ENCODE measurements around the gene B9D1.

The B9D1 gene

GRCh38 chr17:19375732-19376131 lies 13.2 kb upstream of the B9D1 start:
- DNase-seq: no peak

DNA sequence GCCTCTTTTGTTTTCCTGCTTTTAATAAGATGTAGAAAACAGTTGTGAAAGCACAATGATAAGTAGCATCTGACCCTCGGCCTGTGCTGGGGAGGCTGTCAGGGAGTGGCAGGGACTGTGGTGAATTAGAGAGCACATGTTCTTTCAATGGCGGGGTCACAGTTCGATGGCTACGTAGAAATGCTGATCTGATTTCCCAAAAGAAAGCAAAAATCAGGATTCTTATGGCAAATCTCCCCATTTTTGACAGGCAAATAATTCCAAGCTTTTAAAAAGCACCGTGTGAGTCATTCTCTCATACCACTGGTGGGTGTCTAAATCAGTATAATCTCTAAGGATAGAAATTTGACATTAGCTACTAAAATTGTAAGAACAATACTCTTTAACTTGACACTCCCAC lies 11.6 kb upstream of the B9D1 start:
- no peak for DNase-seq

DNA sequence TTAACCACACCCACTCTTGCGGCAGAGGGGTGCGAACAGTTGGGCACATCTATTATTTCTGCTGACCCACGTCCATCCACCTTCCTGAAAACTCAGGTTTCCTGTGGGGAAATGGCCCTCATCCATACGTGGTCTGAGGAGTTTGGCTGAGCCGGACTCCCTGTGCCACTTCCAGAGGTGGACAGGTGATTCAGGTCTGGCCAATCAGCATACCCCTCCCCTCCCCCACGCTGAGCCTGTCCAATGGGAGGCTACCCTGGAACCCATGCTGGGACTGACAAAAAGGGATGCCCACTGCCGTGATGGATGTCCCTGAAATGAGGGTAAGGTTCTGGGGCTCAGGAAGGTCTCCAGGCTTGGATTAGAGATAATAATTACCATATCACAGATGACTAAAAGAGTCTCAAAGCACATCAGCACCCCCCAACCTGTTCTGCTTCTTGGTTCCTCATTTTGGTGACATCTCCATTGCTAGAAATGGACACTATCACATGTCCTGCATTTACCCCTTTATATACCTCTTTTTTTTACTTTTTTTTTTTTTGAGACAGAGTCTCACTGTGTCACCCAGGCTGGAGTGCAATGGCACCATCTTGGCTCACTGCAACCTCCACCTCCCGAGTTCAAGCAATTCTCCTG lies 10.5 kb upstream of the B9D1 start:
- no peak for DNase-seq

DNA sequence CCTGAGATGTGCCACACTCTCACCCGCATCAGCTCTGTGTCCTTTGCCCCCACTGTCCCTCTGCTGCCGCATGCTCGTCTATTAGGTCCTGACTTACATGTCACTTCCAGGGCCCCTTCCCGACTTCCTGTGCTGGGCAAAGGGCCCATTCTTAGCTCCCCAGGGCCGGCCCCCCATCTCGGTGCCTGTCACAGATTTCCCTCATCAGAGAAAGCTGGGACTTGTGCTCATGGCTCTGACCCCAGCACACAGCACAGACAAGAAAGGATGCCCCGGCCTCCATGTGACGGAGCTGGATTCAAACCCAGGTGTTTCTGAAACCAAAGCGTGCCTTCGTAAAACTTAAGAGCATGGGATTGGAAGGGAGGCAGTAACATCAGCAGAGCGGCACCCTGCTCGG lies 9.9 kb upstream of the B9D1 start:
- DNase-seq: no peak

- no peak for DNase-seq
Measured at GRCh38 chr17:19372011-19372370, 9.5 kb upstream of the B9D1 start.

DNA sequence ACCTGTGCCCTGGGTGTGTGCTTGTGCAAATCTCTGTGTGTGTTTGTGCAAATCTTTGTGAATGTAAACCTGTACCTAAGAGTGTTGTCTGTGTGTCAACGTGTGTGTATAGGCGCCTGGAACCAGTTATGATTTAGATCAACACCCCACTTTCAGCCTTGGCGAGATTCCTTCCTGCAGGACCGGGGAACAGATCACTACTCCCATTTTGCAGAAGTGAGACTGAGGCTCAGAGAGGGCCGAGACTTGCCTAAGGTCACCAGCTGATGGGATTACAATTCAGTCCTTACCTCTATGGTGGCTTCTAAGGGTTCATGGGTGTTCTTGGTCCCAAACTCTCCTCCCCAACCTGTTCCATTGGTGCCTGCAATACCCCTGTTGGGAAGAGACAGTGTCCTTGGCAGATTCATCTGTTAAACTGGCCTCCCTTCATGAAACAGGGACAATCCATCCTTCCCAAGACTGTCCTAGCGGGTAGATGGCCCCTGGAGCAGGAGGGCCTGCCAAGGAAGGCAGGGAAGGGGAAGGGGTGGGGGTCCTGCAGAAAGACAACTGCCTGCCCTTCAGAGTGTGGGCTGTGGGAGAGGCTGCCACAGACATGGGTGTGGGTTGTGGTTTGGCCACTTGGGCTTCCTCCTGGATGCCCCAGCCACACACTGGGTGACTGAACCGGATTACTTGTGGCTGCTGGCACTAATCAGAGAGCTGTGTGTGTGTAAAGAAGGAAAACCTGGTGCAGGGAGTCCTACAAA lies 8.9 kb upstream of the B9D1 start:
- DNase-seq: no peak

DNA sequence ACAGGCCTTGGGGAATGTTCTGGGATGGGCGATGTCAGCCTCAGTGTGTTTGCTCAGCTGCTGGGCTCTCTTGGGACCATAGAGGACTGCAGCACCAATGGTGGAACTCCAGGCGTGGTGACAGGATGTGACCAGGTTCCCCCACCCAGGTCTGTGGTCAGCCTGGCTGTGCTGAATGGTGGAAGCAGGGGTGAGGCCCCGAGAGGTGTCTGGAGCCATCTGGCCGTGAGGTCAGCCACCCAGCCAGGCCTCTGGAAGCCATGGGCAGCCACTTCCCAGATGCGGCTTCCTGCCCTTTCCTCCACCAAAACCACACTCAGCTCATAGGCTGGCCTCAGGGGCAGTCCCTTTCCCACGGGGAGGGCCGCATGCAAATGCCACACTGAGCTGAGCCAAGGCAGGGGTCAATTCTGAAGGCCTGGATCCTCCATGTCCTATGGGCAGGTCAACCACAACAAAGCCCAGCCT lies 8.0 kb upstream of the B9D1 start:
- no peak for DNase-seq

DNA sequence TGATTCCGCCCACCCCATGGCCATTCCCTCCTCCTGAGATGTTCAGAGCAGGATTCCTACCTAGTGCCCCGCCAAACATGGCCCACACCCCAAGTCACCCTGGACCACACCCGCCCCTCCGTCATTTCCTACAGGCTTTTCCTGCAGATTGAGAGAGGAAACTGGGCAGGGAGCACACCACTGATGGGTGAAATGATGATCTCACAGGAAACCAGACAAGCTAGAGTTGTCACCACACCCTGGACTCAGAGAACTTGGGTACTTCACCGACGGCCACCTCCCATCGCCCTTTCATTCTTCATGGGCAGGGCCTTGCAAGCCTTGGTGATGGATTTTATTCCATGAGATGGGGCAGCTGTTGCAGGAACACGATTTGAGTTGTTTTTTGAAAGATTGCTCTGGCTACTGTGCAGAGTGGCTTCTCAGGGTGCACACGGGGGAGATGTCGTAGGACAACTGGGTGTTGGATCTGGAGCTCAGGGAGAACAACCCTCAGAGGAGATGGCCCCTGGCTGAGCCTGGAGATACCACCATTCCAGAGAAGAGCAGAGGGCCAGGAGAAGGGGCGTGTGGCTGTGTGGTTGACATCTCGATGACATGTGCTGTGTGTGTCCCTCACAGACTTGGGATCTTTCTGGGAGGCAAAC lies 7.4 kb upstream of the B9D1 start:
- no peak for DNase-seq

DNA sequence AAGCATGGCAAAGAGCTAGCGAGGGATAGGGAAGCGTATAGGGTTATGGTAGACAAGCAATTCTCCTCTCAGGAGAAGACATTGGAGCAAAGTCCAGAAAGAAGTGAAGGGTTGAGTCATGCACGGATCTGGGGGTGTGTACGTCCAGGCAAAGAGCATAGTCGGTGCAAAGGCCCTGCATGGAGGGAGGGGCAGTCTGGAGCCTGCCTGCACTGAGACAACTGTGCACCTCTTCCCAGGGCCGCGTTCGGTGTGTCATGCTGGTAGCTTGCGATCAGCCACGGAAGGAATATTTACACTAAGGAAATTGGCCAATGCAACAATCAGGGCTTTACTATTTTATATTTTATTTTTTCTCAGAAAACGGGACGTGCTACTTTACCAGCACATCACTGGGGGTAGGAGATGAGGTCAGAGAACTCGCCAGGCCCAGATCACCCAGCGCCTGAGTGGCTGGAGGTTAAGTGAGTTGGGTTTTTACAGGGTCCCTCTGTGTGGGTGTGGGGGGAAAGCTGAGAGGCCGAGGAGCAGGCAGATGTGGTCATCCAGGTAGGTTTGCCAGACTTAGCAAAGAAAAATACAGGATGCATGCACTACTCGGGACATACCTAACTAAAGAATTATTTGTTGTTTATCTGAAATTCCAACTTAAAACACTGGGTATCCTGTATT lies 6.7 kb upstream of the B9D1 start:
- DNase-seq: no peak

DNA sequence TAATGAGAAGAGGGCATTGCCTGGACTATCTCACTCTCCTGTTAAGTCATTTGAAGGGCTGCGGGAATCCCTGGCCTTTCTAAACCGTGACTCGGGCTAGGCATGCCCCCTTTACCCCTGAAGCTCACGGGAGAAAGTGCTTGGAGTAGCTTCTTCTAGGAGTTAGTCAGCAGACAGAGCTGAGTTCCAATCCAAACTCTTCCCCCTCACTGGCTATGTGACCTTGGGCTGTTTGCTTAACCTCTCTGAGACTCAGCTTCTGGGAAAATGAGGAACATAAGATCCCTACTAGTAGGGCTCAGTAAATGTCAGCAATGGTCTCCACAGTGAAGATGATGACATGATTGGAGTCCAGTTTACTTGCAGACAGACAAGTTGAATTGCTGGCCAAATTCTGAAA lies 5.7 kb upstream of the B9D1 start:
- DNase-seq: no peak

DNA sequence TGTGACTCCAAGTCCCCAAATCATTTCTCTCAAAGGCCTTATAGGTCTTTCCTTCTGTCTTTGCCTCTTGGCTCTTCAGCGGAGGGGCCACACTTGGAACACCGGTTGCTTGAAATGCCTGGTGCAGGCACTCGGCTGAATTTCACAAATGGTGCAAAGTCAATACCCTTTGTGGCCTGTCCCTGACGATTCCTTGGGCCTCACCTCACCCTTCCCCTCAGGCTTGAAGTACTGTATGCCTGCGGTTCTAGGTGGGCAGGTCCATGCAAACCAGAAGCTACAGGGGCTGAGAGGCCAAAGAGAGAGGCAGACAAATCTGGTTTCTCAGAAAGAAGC lies 4.1 kb upstream of the B9D1 start:
- no peak for DNase-seq

DNA sequence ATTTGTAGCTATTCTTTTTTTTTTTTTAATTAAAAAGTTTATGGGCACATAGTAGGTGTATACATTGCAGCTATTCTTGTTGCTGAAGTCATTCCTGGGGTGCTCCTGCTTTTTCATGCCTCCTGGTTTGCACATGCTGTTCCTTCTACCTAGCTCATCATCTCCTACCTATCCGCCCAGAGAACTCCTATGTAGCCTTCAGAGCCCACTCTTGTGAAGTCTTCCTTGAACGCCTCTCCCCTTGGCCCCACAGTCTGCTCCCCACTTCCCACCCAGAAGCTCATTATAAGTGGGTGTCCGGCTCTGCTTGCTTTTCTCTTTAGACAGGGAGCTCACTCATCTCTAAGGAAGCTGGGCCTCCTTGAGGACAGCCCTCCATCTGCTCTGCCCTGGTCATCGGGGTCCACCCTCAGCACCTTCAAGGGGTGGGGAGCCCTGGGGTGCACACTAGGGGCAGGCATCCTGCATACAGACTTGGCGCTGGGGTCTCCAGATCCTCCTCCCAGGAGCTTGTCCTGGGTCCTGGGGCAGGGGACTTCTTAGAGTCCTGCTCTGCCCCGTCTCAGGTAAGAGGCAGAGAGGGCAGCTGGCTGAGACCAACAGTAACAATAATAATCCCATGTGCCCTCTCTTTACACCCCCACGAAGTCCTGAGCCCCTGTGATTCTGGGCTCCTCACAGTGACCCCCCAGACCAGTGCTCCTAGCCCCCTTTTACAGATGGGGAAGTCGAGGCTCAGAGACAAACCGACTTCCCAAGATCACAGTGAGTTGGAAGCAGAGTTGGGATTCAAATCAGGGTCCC lies 3.5 kb upstream of the B9D1 start:
- no peak for DNase-seq

- no peak for DNase-seq
Measured at GRCh38 chr17:19365499-19365817, 2.9 kb upstream of the B9D1 start.

DNA sequence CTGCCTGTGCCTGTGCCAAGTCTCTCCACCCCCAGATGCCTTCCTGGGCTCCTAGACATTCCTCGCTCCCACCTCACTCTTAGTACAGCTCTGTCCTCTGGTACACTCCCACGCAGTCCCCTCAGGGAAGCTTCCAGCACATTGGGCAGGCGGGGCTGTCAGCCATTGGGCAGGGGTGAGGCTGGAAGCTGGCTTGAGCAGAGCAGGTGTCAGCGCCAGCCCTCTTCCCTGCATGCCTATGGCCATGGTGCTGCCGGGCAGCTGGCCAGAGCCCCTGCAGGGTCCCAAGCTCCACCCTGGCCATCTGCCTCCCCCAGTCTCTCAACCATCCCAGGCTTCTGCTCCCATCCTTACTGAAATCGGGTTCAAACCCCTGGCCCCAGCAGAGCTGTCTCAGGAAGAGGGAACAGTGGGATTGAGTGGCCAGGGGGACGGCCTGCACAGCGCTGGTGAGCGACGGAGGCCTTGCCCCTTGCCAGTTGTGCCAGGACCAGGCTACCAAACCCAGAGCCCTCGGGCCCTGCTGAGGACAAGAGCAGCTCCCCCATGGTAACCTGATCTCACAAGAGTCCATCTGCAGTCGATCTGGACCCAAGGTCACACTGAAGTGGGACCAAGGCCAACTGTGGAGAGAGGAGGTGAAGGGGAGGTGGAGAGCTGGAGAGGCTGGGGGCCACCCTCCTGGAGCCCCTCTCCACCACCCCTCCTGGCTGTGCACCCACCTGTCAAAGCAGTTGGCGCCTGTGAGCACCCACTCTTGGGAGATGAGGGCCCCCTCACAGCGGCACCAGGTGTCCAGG lies 2.4 kb upstream of the B9D1 start:
- DNase-seq: no peak

- no peak for DNase-seq
Measured at GRCh38 chr17:19363460-19364035, 1.0 kb upstream of the B9D1 start.

- DNase-seq: no peak
Measured at GRCh38 chr17:19363114-19363438, 553 bp upstream of the B9D1 start.

GRCh38 chr17:19361944-19362276 lies 613 bp downstream of the B9D1 start:
- DNase-seq: no peak

DNA sequence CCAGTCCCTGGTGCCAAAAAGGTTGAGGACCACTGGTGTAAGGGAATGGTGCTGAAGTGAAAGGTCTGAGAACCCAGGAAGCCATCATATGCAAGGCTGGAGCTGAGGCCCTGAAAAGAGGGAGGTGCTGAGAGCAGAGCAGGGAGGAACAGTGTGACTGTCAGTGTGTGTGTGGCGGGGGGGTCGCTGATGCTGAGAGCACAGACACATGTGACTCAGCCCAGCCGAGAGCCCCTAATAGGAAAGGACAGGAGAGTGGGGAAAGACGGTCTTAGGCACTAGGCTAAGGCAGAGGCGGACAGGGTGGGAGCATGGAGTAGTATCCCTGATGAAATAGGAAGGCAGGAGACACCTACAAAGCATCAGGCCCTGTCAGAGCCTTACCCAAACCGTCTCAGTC lies 1.2 kb downstream of the B9D1 start:
- DNase-seq: no peak

GRCh38 chr17:19360772-19361171 lies 1.8 kb downstream of the B9D1 start:
- no peak for DNase-seq

DNA sequence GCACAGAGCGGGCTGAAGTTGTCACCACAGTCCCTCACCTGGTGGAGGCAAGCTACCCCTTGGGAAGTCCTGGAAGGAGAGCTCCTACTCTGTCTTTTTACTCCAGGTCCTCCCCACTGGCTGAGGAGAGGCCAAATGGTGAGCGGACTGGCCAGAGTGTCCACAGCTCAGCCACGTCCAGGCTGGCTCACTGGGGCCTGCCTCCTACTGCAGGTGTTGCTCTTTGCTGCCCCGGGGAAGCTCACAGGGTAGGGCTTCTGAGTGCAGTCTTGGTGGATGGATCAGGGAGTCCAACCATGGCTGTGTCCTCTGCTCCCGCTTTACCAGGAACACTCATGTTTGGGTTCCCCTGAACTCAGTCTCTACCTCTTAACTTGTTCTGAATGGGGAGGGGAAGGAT lies 2.7 kb downstream of the B9D1 start:
- no peak for DNase-seq

DNA sequence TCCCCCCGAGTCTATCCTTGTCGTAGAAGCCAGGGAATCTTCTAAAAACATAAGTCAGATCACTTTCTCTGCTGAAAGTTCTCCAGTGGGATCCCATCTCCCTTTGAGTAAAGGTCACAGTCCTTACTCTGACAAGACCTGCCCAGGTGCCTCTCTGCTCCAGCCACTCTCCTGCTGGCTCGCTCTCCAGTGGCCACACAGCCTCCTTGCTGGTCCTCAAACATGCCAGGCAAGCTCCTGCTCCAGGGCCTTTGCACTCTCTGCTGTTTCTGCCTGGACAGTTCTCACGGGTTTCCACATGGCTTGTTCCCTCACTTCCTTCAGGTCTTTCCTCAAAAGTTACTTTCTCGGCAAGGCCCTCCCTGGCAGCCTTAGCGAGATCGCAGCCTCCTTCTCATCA lies 3.4 kb downstream of the B9D1 start:
- no peak for DNase-seq

DNA sequence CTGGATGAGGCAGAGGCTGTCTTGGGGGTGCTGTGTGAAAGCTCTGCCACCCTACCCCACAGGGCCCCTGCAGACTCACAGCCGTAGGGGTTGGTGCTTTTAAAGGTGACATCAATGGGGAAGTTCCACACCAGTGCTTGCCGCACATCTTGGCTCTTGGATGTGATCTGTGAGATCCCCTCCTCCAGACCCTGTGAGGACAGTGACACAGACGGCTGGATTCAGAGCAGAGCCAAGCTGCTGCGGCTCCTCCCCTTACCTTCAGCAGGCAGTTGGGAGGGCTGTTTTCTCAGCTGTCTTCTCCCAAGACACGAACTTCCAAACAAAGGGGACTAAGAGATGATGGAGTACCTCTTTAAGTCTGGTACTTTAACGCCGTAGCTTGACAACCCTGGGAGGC lies 4.8 kb downstream of the B9D1 start:
- no peak for DNase-seq
